Glutamatergic neuron (in vitro differentiated cells): ENCODE measurements around the gene OR10A6. TPM values are rescaled to one million over a fixed set of nuclear protein-coding genes. Genes with fewer than 3 reads are reported as not detected.

ENCODE experiments used
- DNase-seq: peaks from one replicate; pipeline ENCODE4 v3.0.0; 2022
- H3K27ac Mint-ChIP-seq: one replicate; pipeline ENCODE4 v1.8.0; 2020; ENCODE audit warnings: mild to moderate bottlenecking, mixed read lengths, inconsistent platforms; ENCODE audit not compliant: unreplicated experiment
- H3K27me3 Mint-ChIP-seq: one replicate; pipeline ENCODE4 v1.8.0; 2020; ENCODE audit warnings: mild to moderate bottlenecking, moderate library complexity, mixed read lengths, inconsistent platforms; ENCODE audit not compliant: unreplicated experiment
- H3K36me3 Mint-ChIP-seq: one replicate; pipeline ENCODE4 v1.8.0; 2020; ENCODE audit warnings: mild to moderate bottlenecking, mixed read lengths, inconsistent platforms; ENCODE audit not compliant: unreplicated experiment
- H3K4me1 Mint-ChIP-seq: one replicate; pipeline ENCODE4 v1.8.0; 2020; ENCODE audit warnings: mild to moderate bottlenecking, low read depth, mixed read lengths, inconsistent platforms; ENCODE audit not compliant: unreplicated experiment
- H3K4me3 Mint-ChIP-seq: one replicate; pipeline ENCODE4 v1.8.0; 2020; ENCODE audit warnings: mild to moderate bottlenecking, mixed read lengths, inconsistent platforms; ENCODE audit not compliant: unreplicated experiment
- H3K9me3 Mint-ChIP-seq: one replicate; pipeline ENCODE4 v1.8.0; 2020; ENCODE audit warnings: mild to moderate bottlenecking, moderate library complexity, mixed read lengths, inconsistent platforms; ENCODE audit not compliant: unreplicated experiment
- total RNA-seq: library from RNA; stranded (reverse); fragmentation: NEBNext Ultra II Directional; extraction: Animal tissue kit (Norgen Biotek cat#: 25700); gene quantifications from one replicate; pipeline ENCODE4 v1.2.1, GENCODE V29; 2021; ENCODE audit not compliant: unreplicated experiment
- TF ChIP-seq, protein P1 (sequence below): fragments of 200-600 bp; sonication (generic); IDR thresholded peaks from one replicate; pipeline ENCODE4 v1.5.0; 2021; ENCODE audit not compliant: partially characterized antibody, unreplicated experiment

The OR10A6 gene
- total RNA-seq, 1 donor from 2014 or later: not detected

DNA sequence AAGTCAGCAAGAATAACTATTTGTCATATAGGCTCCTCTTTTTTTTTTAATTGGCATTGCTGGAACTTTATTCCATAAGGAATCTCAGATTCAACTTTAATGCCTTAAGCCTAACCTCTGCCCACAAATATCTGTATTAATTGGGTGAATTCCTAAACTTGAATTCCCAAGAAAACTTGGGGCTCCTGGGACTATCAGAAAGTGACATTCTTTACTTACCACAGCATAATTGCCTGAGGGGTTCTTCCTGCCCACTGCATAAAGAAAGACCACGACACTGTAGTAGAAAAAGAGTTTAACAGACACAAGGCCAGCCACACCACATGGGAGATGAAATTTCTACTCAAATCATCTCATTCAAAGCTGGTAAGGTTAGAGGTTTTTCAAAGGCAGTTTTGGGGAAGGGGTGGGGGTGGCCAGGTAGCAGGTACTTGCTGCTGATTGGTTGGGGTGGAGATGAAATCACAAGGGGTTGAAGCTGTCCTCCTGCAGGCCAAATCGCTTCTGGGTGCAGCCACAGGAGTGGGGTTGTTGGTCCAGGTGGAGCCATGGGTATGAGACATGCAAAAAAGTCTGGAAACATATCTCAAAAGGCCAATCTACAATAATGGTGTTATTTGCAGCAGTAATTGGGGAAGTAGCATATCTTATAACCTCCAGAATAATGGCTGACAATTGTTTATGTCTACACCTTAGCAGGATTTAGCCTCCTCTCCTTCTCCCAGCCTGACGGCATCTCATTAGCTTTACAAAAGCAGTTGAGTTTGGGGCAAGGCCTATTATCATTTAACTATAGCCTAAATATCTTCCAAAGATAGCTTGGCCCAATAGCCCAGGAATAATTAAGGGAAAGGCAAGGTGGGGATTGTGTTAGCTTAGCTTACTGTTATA lies 38.9 kb upstream of the OR10A6 start:
- Mint-ChIP-seq H3K36me3 (no peaks in the 10 kb centered on the region), H3K4me3 (no peak overlapping the region), H3K27me3 (no peaks in the 10 kb centered on the region), H3K4me1 (no peaks in the 10 kb centered on the region), H3K9me3 (no peaks in the 10 kb centered on the region), H3K27ac (no peak overlapping the region)
- TF ChIP-seq, protein P1, sequence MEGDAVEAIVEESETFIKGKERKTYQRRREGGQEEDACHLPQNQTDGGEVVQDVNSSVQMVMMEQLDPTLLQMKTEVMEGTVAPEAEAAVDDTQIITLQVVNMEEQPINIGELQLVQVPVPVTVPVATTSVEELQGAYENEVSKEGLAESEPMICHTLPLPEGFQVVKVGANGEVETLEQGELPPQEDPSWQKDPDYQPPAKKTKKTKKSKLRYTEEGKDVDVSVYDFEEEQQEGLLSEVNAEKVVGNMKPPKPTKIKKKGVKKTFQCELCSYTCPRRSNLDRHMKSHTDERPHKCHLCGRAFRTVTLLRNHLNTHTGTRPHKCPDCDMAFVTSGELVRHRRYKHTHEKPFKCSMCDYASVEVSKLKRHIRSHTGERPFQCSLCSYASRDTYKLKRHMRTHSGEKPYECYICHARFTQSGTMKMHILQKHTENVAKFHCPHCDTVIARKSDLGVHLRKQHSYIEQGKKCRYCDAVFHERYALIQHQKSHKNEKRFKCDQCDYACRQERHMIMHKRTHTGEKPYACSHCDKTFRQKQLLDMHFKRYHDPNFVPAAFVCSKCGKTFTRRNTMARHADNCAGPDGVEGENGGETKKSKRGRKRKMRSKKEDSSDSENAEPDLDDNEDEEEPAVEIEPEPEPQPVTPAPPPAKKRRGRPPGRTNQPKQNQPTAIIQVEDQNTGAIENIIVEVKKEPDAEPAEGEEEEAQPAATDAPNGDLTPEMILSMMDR: no peak
- DNase-seq: no peak

DNA sequence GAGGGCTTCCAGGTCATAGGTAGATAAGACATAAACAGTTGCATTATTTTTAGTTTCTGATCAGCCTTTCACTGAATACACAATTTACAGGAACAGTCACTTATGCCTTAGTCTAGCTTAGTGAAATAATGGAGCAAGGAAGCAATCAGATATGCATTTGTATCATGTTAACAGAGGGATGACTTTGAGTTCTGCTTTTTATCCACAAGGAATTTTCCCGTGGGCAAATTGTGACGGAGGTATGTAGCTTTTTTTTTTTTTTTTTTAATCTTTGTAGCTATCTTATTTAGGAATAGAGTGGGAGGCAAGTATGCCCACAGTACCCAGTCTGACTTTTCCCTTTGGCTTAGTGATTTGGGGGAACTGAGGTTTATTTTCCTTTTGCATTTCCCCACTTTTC lies 37.6 kb upstream of the OR10A6 start:
- TF ChIP-seq, protein P1: no peak
- H3K4me3 Mint-ChIP-seq: no peak overlapping the region
- no peak overlapping the region for H3K27ac Mint-ChIP-seq
- H3K27me3 Mint-ChIP-seq: no peaks in the 10 kb centered on the region
- no peak for DNase-seq
- H3K4me1 Mint-ChIP-seq: no peaks in the 10 kb centered on the region
- no peaks in the 10 kb centered on the region for H3K9me3 Mint-ChIP-seq
- no peaks in the 10 kb centered on the region for H3K36me3 Mint-ChIP-seq

DNA sequence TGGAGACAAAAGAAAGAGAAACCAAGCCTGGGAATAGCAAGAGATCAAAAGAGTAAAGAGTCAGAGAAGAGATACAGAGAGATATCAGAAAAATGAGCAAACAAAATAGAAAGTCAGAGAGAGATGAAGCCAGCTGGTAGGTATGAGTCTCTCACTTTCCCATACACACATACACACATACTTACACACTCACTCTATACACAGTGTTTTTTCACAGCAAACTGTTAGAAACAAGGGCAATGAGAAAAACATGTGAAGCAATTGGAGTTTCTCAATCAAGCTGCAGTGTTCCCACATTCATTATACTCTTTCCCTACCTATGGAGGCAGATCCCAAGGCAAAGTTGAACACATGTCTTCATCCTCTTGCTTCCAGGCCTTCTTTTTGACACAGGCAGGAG lies 36.8 kb upstream of the OR10A6 start:
- Mint-ChIP-seq H3K27me3 (no peaks in the 10 kb centered on the region), H3K36me3 (no peaks in the 10 kb centered on the region), H3K27ac (no peak overlapping the region), H3K9me3 (no peaks in the 10 kb centered on the region), H3K4me3 (no peak overlapping the region), H3K4me1 (no peaks in the 10 kb centered on the region)
- DNase-seq: no peak
- TF ChIP-seq, protein P1: no peak

DNA sequence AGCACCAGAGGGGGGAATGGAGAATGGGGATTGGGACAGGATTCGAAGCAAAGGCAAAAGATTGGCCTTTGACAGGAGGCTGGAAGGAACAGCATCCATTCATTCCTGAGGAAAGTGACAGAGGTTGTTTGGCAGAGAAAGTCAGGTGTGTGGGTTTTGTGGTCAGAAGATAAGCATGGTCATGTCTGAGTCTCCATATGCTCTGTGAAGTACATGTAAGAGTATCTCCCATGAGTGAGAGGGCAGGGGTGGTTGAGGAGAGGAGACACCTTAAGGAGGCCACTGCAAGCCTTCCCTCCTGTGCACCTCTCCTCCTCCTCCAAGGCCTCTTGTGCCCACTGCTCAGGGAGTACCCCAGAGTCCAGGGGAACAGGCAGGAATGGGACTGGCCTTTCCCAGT lies 36.0 kb upstream of the OR10A6 start:
- Mint-ChIP-seq H3K4me1 (no peaks in the 10 kb centered on the region), H3K27me3 (no peaks in the 10 kb centered on the region), H3K4me3 (no peak overlapping the region), H3K36me3 (no peaks in the 10 kb centered on the region), H3K9me3 (no peaks in the 10 kb centered on the region), H3K27ac (no peak overlapping the region)
- DNase-seq: no peak
- TF ChIP-seq, protein P1: no peak

DNA sequence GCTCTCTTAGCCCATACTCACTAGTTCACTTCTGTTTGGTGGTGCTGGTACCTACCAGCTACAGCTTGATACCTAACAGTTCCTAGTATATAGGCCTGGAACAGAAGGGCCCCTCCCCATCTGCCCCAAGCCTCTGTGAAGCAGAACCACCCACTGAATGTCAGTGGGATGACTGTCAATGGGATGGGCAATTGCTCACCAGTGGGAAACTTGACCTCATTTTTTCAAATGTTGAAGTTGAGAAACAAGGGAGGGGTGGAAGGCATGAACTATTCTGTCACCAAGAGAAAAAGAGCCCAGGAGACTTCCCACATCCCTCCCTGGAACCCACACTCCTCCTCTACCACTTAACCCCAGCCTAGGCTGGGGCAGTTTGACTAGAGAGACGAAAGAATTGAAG lies 34.3 kb upstream of the OR10A6 start, which contains the start of gene NLRP10:
TSS of gene NLRP10 (minus strand) at position 62 of the 400 bp plus-strand sequence. CDS start 1,952 bp downstream, outside the sequence.
- no peak within 1 kb of the TSS for H3K27ac Mint-ChIP-seq
- no peak within 1 kb of the TSS for H3K4me3 Mint-ChIP-seq

More for the DNA sequence above, 34.3 kb upstream of the OR10A6 start, which contains the start of gene NLRP10:
- H3K9me3 Mint-ChIP-seq: peaks cover 4% of the 10 kb centered on the region
- H3K36me3 Mint-ChIP-seq: peaks cover 3% of the 10 kb centered on the region
- TF ChIP-seq, protein P1: no peak
- DNase-seq: no peak
- peaks cover 4% of the 10 kb centered on the region for H3K27me3 Mint-ChIP-seq
- no peaks in the 10 kb centered on the region for H3K4me1 Mint-ChIP-seq
